Neural progenitor cell (in vitro differentiated cells): ENCODE data around the gene IVNS1ABP.

Experiments
- CTCF ChIP-seq: fragments of 200-600 bp; sonication (generic); IDR thresholded peaks from 2 replicates; pipeline ENCODE4 v1.5.1; 2017; ENCODE audit warnings: antibody characterized with exemption, mild to moderate bottlenecking
- EZH2phosphoT487 ChIP-seq: fragments of 200-600 bp; sonication (generic); IDR thresholded peaks from 2 replicates; pipeline ENCODE4 v1.6.1; 2017; ENCODE audit warnings: antibody characterized with exemption

- TF ChIP-seq EZH2phosphoT487, result no peak
- TF ChIP-seq CTCF, result no peak
Observed at GRCh38 chr1:185297982-185298381, 19.1 kb downstream of the IVNS1ABP start.
